HG03378 (cell line): ENCODE data around the gene STXBP2.
A peak's percentile ranks its signal among the peaks of the same experiment; 100 is the strongest.

Source experiments
- ATAC-seq: cut with Tn5 transposase; IDR thresholded peaks from one replicate; pipeline ENCODE4 v1.9.1; 2021; ENCODE audit warnings: mild to moderate bottlenecking, moderate library complexity; ENCODE audit not compliant: unreplicated experiment

The STXBP2 gene

GRCh38 chr19:7677669-7678311 is 40.9 kb downstream of the STXBP2 start:
- no peak for ATAC-seq

GRCh38 chr19:7678971-7679751 is 42.3 kb downstream of the STXBP2 start:
- peak; percentile 47 for ATAC-seq

- ATAC-seq: no peak
These were observed 43.1 kb downstream of the STXBP2 start for GRCh38 chr19:7679771-7680605.

- no peak for ATAC-seq
These were observed 43.9 kb downstream of the STXBP2 start, which contains the start of gene TRAPPC5 for GRCh38 chr19:7680606-7681339. Gene TRAPPC5, plus strand, starts transcription at chr19:7680833. Its CDS starts 1,421 bp downstream, at chr19:7682254.

- no peak for ATAC-seq
These were observed 44.6 kb downstream of the STXBP2 start for GRCh38 chr19:7681340-7682174.

GRCh38 chr19:7682175-7682855 is 45.4 kb downstream of the STXBP2 start:
- ATAC-seq: no peak

GRCh38 chr19:7685546-7686445 is 48.9 kb downstream of the STXBP2 start:
- ATAC-seq: no peak

- ATAC-seq: no peak
These were observed 50.3 kb downstream of the STXBP2 start for GRCh38 chr19:7687177-7687576.

GRCh38 chr19:7689165-7689564 is 52.3 kb downstream of the STXBP2 start:
- no peak for ATAC-seq

- no peak for ATAC-seq
These were observed 53.9 kb downstream of the STXBP2 start for GRCh38 chr19:7690779-7691258.

GRCh38 chr19:7691497-7691896 is 54.6 kb downstream of the STXBP2 start:
- ATAC-seq: no peak

GRCh38 chr19:7692417-7693088 is 55.6 kb downstream of the STXBP2 start:
- no peak for ATAC-seq

GRCh38 chr19:7694499-7694898 is 57.6 kb downstream of the STXBP2 start:
- no peak for ATAC-seq
